Measurements from ENCODE around the gene PLA2G2A. TPM values are rescaled to one million over a fixed set of nuclear protein-coding genes. Genes with fewer than 3 reads are reported as not detected.
"Not testable (repeated sequence)": the region's sequence is repeated elsewhere in the genome, so short reads cannot be mapped to it uniquely, and the experiment has no call there.

PLA2G2A gene
- not detected for total RNA-seq

- Histone ChIP-seq H3K9me3 (ENCODE audit: low read depth, low read length) (no peaks in the 10 kb centered on the region), H3K4me1 (ENCODE audit: insufficient read depth, low read length) (no peaks in the 10 kb centered on the region), H3K4me3 (ENCODE audit: low read length) (no peak within 1 kb of the TSS), H3K27me3 (ENCODE audit: insufficient read depth, low read length) (no peaks in the 10 kb centered on the region)
Observed at GRCh38 chr1:19979494-19979977, at the start of gene PLA2G2A. PLA2G2A (minus strand) TSS chr1:19979618; CDS start chr1:19978773, 845 bp downstream.

GRCh38 chr1:20028726-20029125 is 49.3 kb upstream of the PLA2G2A start:
- Histone ChIP-seq H3K27me3 (ENCODE audit: insufficient read depth, low read length) (peaks cover 12% of the 10 kb centered on the region), H3K4me1 (ENCODE audit: insufficient read depth, low read length) (no peaks in the 10 kb centered on the region), H3K4me3 (ENCODE audit: low read length) (no peak overlapping the region), H3K9me3 (ENCODE audit: low read depth, low read length) (no peaks in the 10 kb centered on the region)

GRCh38 chr1:20028125-20028524 is 48.7 kb upstream of the PLA2G2A start:
- H3K9me3 ChIP-seq (ENCODE audit: low read depth, low read length): no peaks in the 10 kb centered on the region
- H3K27me3 ChIP-seq (ENCODE audit: insufficient read depth, low read length): peaks cover 15% of the 10 kb centered on the region
- H3K4me3 ChIP-seq (ENCODE audit: low read length): no peak overlapping the region
- H3K4me1 ChIP-seq (ENCODE audit: insufficient read depth, low read length): no peaks in the 10 kb centered on the region

- H3K9me3 ChIP-seq (ENCODE audit: low read depth, low read length): peaks cover 27% of the 10 kb centered on the region
- peaks cover 16% of the 10 kb centered on the region for H3K27me3 ChIP-seq (ENCODE audit: insufficient read depth, low read length)
- no peaks in the 10 kb centered on the region for H3K4me1 ChIP-seq (ENCODE audit: insufficient read depth, low read length)
- H3K4me3 ChIP-seq (ENCODE audit: low read length): no peak overlapping the region
Observed at GRCh38 chr1:20017741-20018140, 38.3 kb upstream of the PLA2G2A start.

GRCh38 chr1:20014153-20014552 is 34.7 kb upstream of the PLA2G2A start:
- H3K27me3 ChIP-seq (ENCODE audit: insufficient read depth, low read length): peaks cover 10% of the 10 kb centered on the region
- no peak overlapping the region for H3K4me3 ChIP-seq (ENCODE audit: low read length)
- H3K9me3 ChIP-seq (ENCODE audit: low read depth, low read length): peaks cover 27% of the 10 kb centered on the region
- no peaks in the 10 kb centered on the region for H3K4me1 ChIP-seq (ENCODE audit: insufficient read depth, low read length)

- Histone ChIP-seq H3K27me3 (ENCODE audit: insufficient read depth, low read length) (no peaks in the 10 kb centered on the region), H3K4me3 (ENCODE audit: low read length) (no peak overlapping the region), H3K9me3 (ENCODE audit: low read depth, low read length) (no peaks in the 10 kb centered on the region), H3K4me1 (ENCODE audit: insufficient read depth, low read length) (no peaks in the 10 kb centered on the region)
Observed at GRCh38 chr1:20010016-20010415, 30.6 kb upstream of the PLA2G2A start.

GRCh38 chr1:20009212-20009611 is 29.8 kb upstream of the PLA2G2A start:
- H3K4me1 ChIP-seq (ENCODE audit: insufficient read depth, low read length): no peaks in the 10 kb centered on the region
- no peaks in the 10 kb centered on the region for H3K9me3 ChIP-seq (ENCODE audit: low read depth, low read length)
- no peaks in the 10 kb centered on the region for H3K27me3 ChIP-seq (ENCODE audit: insufficient read depth, low read length)
- no peak overlapping the region for H3K4me3 ChIP-seq (ENCODE audit: low read length)

- no peak overlapping the region for H3K4me3 ChIP-seq (ENCODE audit: low read length)
- no peaks in the 10 kb centered on the region for H3K27me3 ChIP-seq (ENCODE audit: insufficient read depth, low read length)
- no peaks in the 10 kb centered on the region for H3K9me3 ChIP-seq (ENCODE audit: low read depth, low read length)
- no peaks in the 10 kb centered on the region for H3K4me1 ChIP-seq (ENCODE audit: insufficient read depth, low read length)
Observed at GRCh38 chr1:20008391-20008841, 29.0 kb upstream of the PLA2G2A start.

- H3K4me1 ChIP-seq (ENCODE audit: insufficient read depth, low read length); H3K9me3 ChIP-seq (ENCODE audit: low read depth, low read length); H3K4me3 ChIP-seq (ENCODE audit: low read length); H3K27me3 ChIP-seq (ENCODE audit: insufficient read depth, low read length): not testable (repeated sequence)
Observed at GRCh38 chr1:19998823-19999222, 19.4 kb upstream of the PLA2G2A start.

GRCh38 chr1:19990689-19991088 is 11.3 kb upstream of the PLA2G2A start:
- no peaks in the 10 kb centered on the region for H3K4me1 ChIP-seq (ENCODE audit: insufficient read depth, low read length)
- H3K4me3 ChIP-seq (ENCODE audit: low read length): no peak overlapping the region
- peaks cover 8% of the 10 kb centered on the region for H3K27me3 ChIP-seq (ENCODE audit: insufficient read depth, low read length)
- no peaks in the 10 kb centered on the region for H3K9me3 ChIP-seq (ENCODE audit: low read depth, low read length)

- H3K4me1 ChIP-seq (ENCODE audit: insufficient read depth, low read length); H3K4me3 ChIP-seq (ENCODE audit: low read length); H3K27me3 ChIP-seq (ENCODE audit: insufficient read depth, low read length); H3K9me3 ChIP-seq (ENCODE audit: low read depth, low read length): not testable (repeated sequence)
Observed at GRCh38 chr1:19990182-19990582, 10.8 kb upstream of the PLA2G2A start.

- no peaks in the 10 kb centered on the region for H3K4me1 ChIP-seq (ENCODE audit: insufficient read depth, low read length)
- no peaks in the 10 kb centered on the region for H3K9me3 ChIP-seq (ENCODE audit: low read depth, low read length)
- H3K4me3 ChIP-seq (ENCODE audit: low read length): no peak overlapping the region
- H3K27me3 ChIP-seq (ENCODE audit: insufficient read depth, low read length): peaks cover 6% of the 10 kb centered on the region
Observed at GRCh38 chr1:19988267-19989006, 9.0 kb upstream of the PLA2G2A start.

GRCh38 chr1:19987719-19988118 is 8.3 kb upstream of the PLA2G2A start:
- Histone ChIP-seq H3K9me3 (ENCODE audit: low read depth, low read length) (no peaks in the 10 kb centered on the region), H3K27me3 (ENCODE audit: insufficient read depth, low read length) (peaks cover 6% of the 10 kb centered on the region), H3K4me3 (ENCODE audit: low read length) (no peak overlapping the region), H3K4me1 (ENCODE audit: insufficient read depth, low read length) (no peaks in the 10 kb centered on the region)

- H3K4me1 ChIP-seq (ENCODE audit: insufficient read depth, low read length); H3K4me3 ChIP-seq (ENCODE audit: low read length); H3K27me3 ChIP-seq (ENCODE audit: insufficient read depth, low read length); H3K9me3 ChIP-seq (ENCODE audit: low read depth, low read length): not testable (repeated sequence)
Observed at GRCh38 chr1:19984409-19985016, 5.1 kb upstream of the PLA2G2A start.

GRCh38 chr1:19981507-19982312 is 2.3 kb upstream of the PLA2G2A start:
- Histone ChIP-seq H3K27me3 (ENCODE audit: insufficient read depth, low read length) (no peaks in the 10 kb centered on the region), H3K9me3 (ENCODE audit: low read depth, low read length) (no peaks in the 10 kb centered on the region), H3K4me1 (ENCODE audit: insufficient read depth, low read length) (no peaks in the 10 kb centered on the region), H3K4me3 (ENCODE audit: low read length) (no peak overlapping the region)
